A549 (cell line): ENCODE data around the gene PTGDS. TPM values are rescaled to one million over a fixed set of nuclear protein-coding genes. Genes with fewer than 3 reads are reported as not detected.

ENCODE experiments used
- ATAC-seq, 2 experiments: fragments of 200-7000 bp in 1 of 2; fragments of >200 bp in 1 of 2; cut with Nextera tagmentation in 1 of 2; cut with Tn5 transposase in 1 of 2; 3 replicates each; pipeline versions ENCODE4 v1.8.0 to v1.9.1; 2018 to 2020; ENCODE audit warnings: mild to moderate bottlenecking in 1 of 2, moderate library complexity in 1 of 2
- CTCF ChIA-PET: fragments of 300-600 bp; sonication (Branson Sonifier 250); formaldehyde crosslinking; extraction: SDS; loops from one replicate; lab custom pipeline; 2021; ENCODE audit warnings: antibody characterized with exemption, inconsistent platforms; lab: Yijun Ruan, JAX
- POLR2A ChIA-PET: fragments of 350-600 bp; formaldehyde crosslinking; extraction: SDS; loops from one replicate; lab custom pipeline; 2021; ENCODE audit warnings: antibody characterized with exemption, inconsistent platforms; lab: Yijun Ruan, JAX
- DNase-seq, 2 experiments: peaks; one replicate each; pipeline versions ENCODE4 v3.0.0 to v3.0.0-alpha.2; 2011 to 2016; ENCODE audit warnings: low read depth in 1 of 2, low spot score in 1 of 2
- FAIRE-seq: peaks from 2 replicates; lab custom pipeline; 2011; peaks lifted over from hg19 to GRCh38; lab: Jason Lieb, UNC
- H3K27ac ChIP-seq, 2 experiments: fragments of >200 bp; sonication (Bioruptor Twin); formaldehyde crosslinking; 3 replicates each; pipeline ENCODE4 v1.5.1; 2016 to 2017
- H3K4me1 ChIP-seq: fragments of >200 bp; sonication (Bioruptor Twin); formaldehyde crosslinking; 3 replicates; pipeline ENCODE4 v1.6.1; 2016
- H3K4me2 ChIP-seq: fragments of >200 bp; sonication (Bioruptor Twin); formaldehyde crosslinking; 3 replicates; pipeline ENCODE4 v1.6.1; 2016
- H3K4me3 ChIP-seq: fragments of >200 bp; sonication (Bioruptor Twin); formaldehyde crosslinking; 3 replicates; pipeline ENCODE4 v1.5.1; 2016
- H3K9me3 ChIP-seq: fragments of >200 bp; sonication (Bioruptor Twin); formaldehyde crosslinking; 3 replicates; pipeline ENCODE4 v1.6.1; 2016
- CBX2 ChIP-seq: fragments of 200-600 bp; sonication (generic); IDR thresholded peaks from 2 replicates; pipeline ENCODE4 v1.6.1; 2016; ENCODE audit warnings: low read depth, mild to moderate bottlenecking, borderline replicate concordance
- CBX8 ChIP-seq: fragments of 200-600 bp; sonication (generic); IDR thresholded peaks from 2 replicates; pipeline ENCODE4 v1.6.1; 2016
- CHD4 ChIP-seq: fragments of 200-600 bp; sonication (generic); IDR thresholded peaks from 2 replicates; pipeline ENCODE4 v1.6.1; 2016; ENCODE audit warnings: antibody characterized with exemption, mild to moderate bottlenecking, borderline replicate concordance
- EHMT2 ChIP-seq: fragments of 200-600 bp; sonication (generic); IDR thresholded peaks from 2 replicates; pipeline ENCODE4 v1.6.1; 2016; ENCODE audit warnings: antibody characterized with exemption, low read depth, mild to moderate bottlenecking, moderate library complexity
- FOSL2 ChIP-seq, 2 experiments: fragments of 450-650 bp in 1 of 2; fragments of >200 bp in 1 of 2; sonication (Bioruptor Twin) in 1 of 2; formaldehyde crosslinking; IDR thresholded peaks; 2 replicates each; pipeline versions ENCODE4 v1.5.0 to v1.6.1; 2016 to 2020; ENCODE audit warnings: mild to moderate bottlenecking in 1 of 2, moderate library complexity in 1 of 2
- HEYL ChIP-seq: fragments of 250-450 bp; sonication (Bioruptor Pico); IDR thresholded peaks from 2 replicates; pipeline ENCODE4 v1.8.0; 2021; ENCODE audit warnings: mild to moderate bottlenecking, moderate library complexity
- HMGXB4 ChIP-seq: fragments of 250-450 bp; sonication (Bioruptor Pico); IDR thresholded peaks from 2 replicates; pipeline ENCODE4 v1.5.0; 2021; ENCODE audit warnings: mild to moderate bottlenecking, moderate library complexity, borderline replicate concordance
- HOXA7 ChIP-seq: fragments of 250-450 bp; sonication (Bioruptor Pico); IDR thresholded peaks from 2 replicates; pipeline ENCODE4 v1.5.0; 2020; ENCODE audit warnings: mild to moderate bottlenecking, moderate library complexity
- JUNB ChIP-seq: fragments of >200 bp; sonication (Bioruptor Twin); formaldehyde crosslinking; IDR thresholded peaks from 2 replicates; pipeline ENCODE4 v1.6.1; 2016
- KDM1A ChIP-seq: fragments of 200-600 bp; sonication (generic); IDR thresholded peaks from 2 replicates; pipeline ENCODE4 v1.6.1; 2016; ENCODE audit warnings: low read depth, mild to moderate bottlenecking
- KDM5A ChIP-seq: fragments of 200-600 bp; sonication (generic); IDR thresholded peaks from 2 replicates; pipeline ENCODE4 v1.6.1; 2016; ENCODE audit warnings: antibody characterized with exemption, mild to moderate bottlenecking
- MAFK ChIP-seq: fragments of 450-650 bp; IDR thresholded peaks from 2 replicates; pipeline ENCODE4 v1.6.1; 2014; ENCODE audit not compliant: partially characterized antibody
- NR3C1 ChIP-seq: fragments of >200 bp; sonication (Bioruptor Twin); formaldehyde crosslinking; IDR thresholded peaks from 3 replicates; pipeline ENCODE4 v1.6.1; 2017
- POLR2AphosphoS2 ChIP-seq: conservative IDR thresholded peaks from 2 replicates; pipeline ENCODE4 v1.6.1; 2012; ENCODE audit warnings: low read length, improper control_type of control experiment, inconsistent platforms
- REST ChIP-seq: fragments of 200-600 bp; sonication (generic); IDR thresholded peaks from 2 replicates; pipeline ENCODE4 v1.6.1; 2016; ENCODE audit warnings: antibody characterized with exemption, mild to moderate bottlenecking, moderate library complexity
- SREBF2 ChIP-seq: fragments of 450-650 bp; IDR thresholded peaks from 2 replicates; pipeline ENCODE4 v1.6.1; 2014; ENCODE audit warnings: mild to moderate bottlenecking, moderate library complexity
- WGBS: methylation state at CpG from one replicate; pipeline ENCODE4 v1.1.6; 2017; ENCODE audit errors: missing lambda C conversion rate; 5-methylcytosine and 5-hydroxymethylcytosine counted together
- polyA plus RNA-seq, 4 experiments: library from polyadenylated mRNA; depleted of rRNA in 3 of 4; stranded (reverse); fragments of >200 nt; fragmentation: RNase III in 1 of 4; extraction: RNeasy Plus Mini Kit Qiagen cat#74134 plus additional on column Dnase treatment in 1 of 4; gene quantifications; 2 replicates in 3 of 4; 3 replicates in 1 of 4; pipeline ENCODE4 v1.2.3, GENCODE V29; 2011 to 2017
- TF ChIP-seq, protein P1 (sequence below): IDR thresholded peaks from 2 replicates; pipeline ENCODE4 v1.6.1; 2012; ENCODE audit warnings: low read depth, borderline replicate concordance
- TF ChIP-seq, protein P2 (sequence below): fragments of 250-450 bp; sonication (Bioruptor Pico); IDR thresholded peaks from 2 replicates; pipeline ENCODE4 v1.5.0; 2020; ENCODE audit warnings: low read depth, mild to moderate bottlenecking, moderate library complexity
- TF ChIP-seq, protein P3 (sequence below): IDR thresholded peaks from 2 replicates; pipeline ENCODE4 v1.6.1; 2012
- TF ChIP-seq, protein P4 (sequence below): fragments of 450-650 bp; IDR thresholded peaks from 2 replicates; pipeline ENCODE4 v1.6.1; 2014; ENCODE audit warnings: antibody characterized with exemption

PTGDS gene
- polyA plus RNA-seq, 2 of the 4 experiments (the other 2 are of a cell fraction), result 0.26 to 0.31 TPM

DNA sequence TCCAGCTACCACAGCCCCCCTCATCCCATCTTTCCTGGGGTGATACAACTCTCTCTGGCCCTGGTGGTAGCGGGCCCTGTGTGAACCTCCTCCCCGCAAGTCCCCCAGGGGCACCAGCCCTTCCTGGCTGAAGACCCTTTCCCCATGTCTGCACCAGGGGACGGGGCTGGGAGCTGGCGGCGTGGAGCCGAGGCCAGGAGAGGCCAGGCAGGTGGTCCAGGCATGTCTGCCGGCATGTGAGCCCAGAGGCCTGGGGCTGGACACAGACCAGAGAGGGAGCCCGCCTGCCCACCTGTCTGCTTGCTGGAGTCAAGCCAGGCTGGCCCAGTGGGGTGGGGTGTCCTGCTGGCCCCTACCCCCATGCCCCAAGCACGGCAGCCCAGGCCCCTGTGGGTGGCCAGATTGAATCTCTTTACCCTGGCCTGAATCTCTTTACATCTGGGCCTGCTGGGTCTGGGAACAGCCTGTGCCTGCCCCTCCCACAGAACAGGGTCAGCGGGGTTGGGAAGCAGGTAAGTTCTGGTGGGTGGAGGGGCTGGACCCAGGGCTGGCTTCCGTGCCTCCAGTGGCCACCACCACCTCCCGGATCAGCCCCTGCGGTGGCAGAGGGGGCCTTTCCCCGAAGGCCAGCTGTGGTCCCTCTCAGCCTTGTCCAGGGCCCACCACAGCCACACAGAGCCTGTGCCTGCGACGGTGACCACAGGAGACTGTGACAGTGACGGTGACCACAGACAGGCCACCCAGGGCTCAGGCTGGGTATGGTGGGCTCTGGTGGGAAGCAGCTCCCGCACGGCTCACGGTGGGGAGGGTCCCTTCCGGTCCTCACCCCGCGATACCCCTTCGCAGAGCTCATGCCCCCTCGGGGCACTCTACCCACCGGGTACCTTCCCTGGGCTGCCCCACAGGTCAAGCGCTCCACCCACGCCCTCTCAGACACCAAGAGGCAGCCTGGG lies 18.1 kb upstream of the PTGDS start:
- CTCF ChIA-PET, result interaction anchor here (0.6 to 2.0 kb wide), 9 partner anchors 11 to 110 kb away, joined by 3 to 10 read pairs (median 4); partner anchors contain the start of gene FBXW5
- 91% methylated on average over 4 of the region's 28 CpGs for WGBS

GRCh38 chr9:136960212-136960937 lies 16.9 kb upstream of the PTGDS start:
- Histone ChIP-seq H3K9me3 (no peaks in the 10 kb centered on the region), H3K4me1 (peaks cover 12% of the 10 kb centered on the region; the same call in 2 of the 3 replicates), H3K27ac (no peak overlapping the region), H3K4me3 (no peak overlapping the region), H3K4me2 (no peak overlapping the region)
- FAIRE-seq (no peak), DNase-seq (no peak), ATAC-seq (no peak)
- no peak for TF ChIP-seq NR3C1
- no peak for TF ChIP-seq CHD4
- TF ChIP-seq, protein P1, sequence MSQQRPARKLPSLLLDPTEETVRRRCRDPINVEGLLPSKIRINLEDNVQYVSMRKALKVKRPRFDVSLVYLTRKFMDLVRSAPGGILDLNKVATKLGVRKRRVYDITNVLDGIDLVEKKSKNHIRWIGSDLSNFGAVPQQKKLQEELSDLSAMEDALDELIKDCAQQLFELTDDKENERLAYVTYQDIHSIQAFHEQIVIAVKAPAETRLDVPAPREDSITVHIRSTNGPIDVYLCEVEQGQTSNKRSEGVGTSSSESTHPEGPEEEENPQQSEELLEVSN, result no peak
- no peak for TF ChIP-seq HOXA7 (CRISPR knock-in tag)
- TF ChIP-seq KDM1A, result no peak
- no peak for TF ChIP-seq EHMT2
- no peak for TF ChIP-seq REST
- no peak for TF ChIP-seq CBX2
- no peak for TF ChIP-seq SREBF2
- 88% methylated on average over 8 of the region's 19 CpGs for WGBS
- ChIA-PET CTCF (interaction anchor here (1.0 to 2.0 kb wide), 7 partner anchors 11 to 168 kb away, joined by 3 to 10 read pairs (median 4); partner anchors contain the start of gene FBXW5), POLR2A (no interaction called here)

More for the DNA sequence above, 18.1 kb upstream of the PTGDS start:
- 0 out of 6 replicates have a peak overlapping the region, but pooled peaks of 1 of the 2 experiments have one; percentile 28 for H3K27ac ChIP-seq
- POLR2A ChIA-PET, result interaction anchor here (1.3 kb wide), 1 partner anchor 9 kb away, joined by 3 read pairs; no protein-coding TSS in a partner anchor
- TF ChIP-seq FOSL2 (IDR thresholded peaks at IDR 0.05) (no peak), FOSL2 (CRISPR knock-in tag; IDR thresholded peaks at IDR 0.05) (no peak), CBX2 (no peak), HEYL (CRISPR knock-in tag) (no peak), CBX8 (no peak), JUNB (no peak), MAFK (no peak), CHD4 (no peak), POLR2AphosphoS2 (no peak), KDM5A (no peak), HMGXB4 (CRISPR knock-in tag) (no peak)
- TF ChIP-seq, protein P2, sequence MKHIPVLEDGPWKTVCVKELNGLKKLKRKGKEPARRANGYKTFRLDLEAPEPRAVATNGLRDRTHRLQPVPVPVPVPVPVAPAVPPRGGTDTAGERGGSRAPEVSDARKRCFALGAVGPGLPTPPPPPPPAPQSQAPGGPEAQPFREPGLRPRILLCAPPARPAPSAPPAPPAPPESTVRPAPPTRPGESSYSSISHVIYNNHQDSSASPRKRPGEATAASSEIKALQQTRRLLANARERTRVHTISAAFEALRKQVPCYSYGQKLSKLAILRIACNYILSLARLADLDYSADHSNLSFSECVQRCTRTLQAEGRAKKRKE (CRISPR knock-in tag), result no peak
- TF ChIP-seq, protein P3, sequence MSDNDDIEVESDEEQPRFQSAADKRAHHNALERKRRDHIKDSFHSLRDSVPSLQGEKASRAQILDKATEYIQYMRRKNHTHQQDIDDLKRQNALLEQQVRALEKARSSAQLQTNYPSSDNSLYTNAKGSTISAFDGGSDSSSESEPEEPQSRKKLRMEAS, result no peak
- TF ChIP-seq, protein P4, sequence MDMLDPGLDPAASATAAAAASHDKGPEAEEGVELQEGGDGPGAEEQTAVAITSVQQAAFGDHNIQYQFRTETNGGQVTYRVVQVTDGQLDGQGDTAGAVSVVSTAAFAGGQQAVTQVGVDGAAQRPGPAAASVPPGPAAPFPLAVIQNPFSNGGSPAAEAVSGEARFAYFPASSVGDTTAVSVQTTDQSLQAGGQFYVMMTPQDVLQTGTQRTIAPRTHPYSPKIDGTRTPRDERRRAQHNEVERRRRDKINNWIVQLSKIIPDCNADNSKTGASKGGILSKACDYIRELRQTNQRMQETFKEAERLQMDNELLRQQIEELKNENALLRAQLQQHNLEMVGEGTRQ, result no peak
- FAIRE-seq (no peak), DNase-seq (no peak), ATAC-seq (no peak; a peak in 1 of 6 replicates)
- H3K4me3 ChIP-seq, result no peak overlapping the region
- no peak overlapping the region for H3K4me2 ChIP-seq
- H3K9me3 ChIP-seq, result no peaks in the 10 kb centered on the region
- peaks cover 6% of the 10 kb centered on the region; the same call in 2 of the 3 replicates for H3K4me1 ChIP-seq
